ENCODE results near the gene IFRD2. TPM values are rescaled to one million over a fixed set of nuclear protein-coding genes. Genes with fewer than 3 reads are reported as not detected.

IFRD2 gene
- total RNA-seq, 2 experiments from 2014 or later, result 30.0 to 30.4 TPM

DNA sequence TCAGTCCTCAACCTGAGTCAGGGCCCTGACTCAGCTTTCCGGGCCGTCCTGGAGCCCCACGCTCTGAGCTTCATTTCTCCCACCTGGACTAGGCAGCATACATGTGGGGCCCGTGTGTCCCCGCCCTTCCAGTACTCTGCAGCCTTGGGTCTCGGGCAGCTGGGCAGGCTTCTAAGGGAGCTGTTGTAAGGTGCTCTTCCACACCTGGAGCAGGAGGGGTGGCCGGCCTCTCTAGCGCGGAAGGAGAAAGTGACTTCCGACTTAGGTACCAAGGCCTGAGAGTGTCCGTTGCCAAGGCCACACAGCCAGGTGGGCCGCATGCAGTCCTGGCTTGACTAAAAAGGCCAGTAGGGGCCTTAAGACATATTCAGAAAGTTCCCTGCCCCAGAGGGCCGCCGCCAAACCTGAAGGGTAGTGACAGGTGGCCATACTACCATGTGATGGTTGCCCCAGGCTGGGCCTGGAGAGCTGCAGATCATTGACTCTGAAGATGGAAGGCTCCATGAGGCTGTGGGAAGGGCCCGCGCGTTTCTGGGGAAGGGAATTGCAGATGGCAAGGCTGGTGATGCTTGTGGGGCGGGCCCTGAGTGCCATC lies 32.7 kb downstream of the IFRD2 start:
- ChIA-PET POLR2A (interaction anchor here (1.1 to 2.5 kb wide), 5 partner anchors 11 to 32 kb away, joined by 3 to 10 read pairs (median 4); partner anchors contain the start of gene GNAI2), CTCF (interaction anchor here (0.8 to 2.7 kb wide), 3 partner anchors 13 to 65 kb away, joined by 5 to 11 read pairs (median 5); partner anchors contain the start of gene GNAI2)
- Mint-ChIP-seq H3K27ac (peak overlapping the region; percentile 51), H3K36me3 (ENCODE audit: low read depth) (peaks cover 50% of the 10 kb centered on the region), H3K9me3 (no peaks in the 10 kb centered on the region), H3K4me1 (ENCODE audit: low read depth) (peaks cover 3% of the 10 kb centered on the region), H3K27me3 (no peaks in the 10 kb centered on the region), H3K4me3 (peak overlapping the region; percentile 74)
- Histone ChIP-seq H3K27me3 (ENCODE audit: control insufficient read depth in 1 of 2, insufficient read depth in 2 of 2, low read length in 2 of 2) (no peaks in the 10 kb centered on the region), H3K27ac (ENCODE audit: low read depth in 1 of 2, low read length in 2 of 2) (peak overlapping the region in 1 of 2 donors; percentile 5), H3K4me1 (ENCODE audit: insufficient read depth, low read length) (peaks cover 20% of the 10 kb centered on the region), H3K36me3 (ENCODE audit: insufficient read depth, low read length) (peaks cover 45% of the 10 kb centered on the region), H3K9me3 (ENCODE audit: control insufficient read depth in 1 of 2, insufficient read depth in 1 of 2, low read length in 2 of 2) (no peaks in the 10 kb centered on the region), H3K4me3 (ENCODE audit: low read length) (peak overlapping the region; percentile 9)
- TF ChIP-seq, protein P1, sequence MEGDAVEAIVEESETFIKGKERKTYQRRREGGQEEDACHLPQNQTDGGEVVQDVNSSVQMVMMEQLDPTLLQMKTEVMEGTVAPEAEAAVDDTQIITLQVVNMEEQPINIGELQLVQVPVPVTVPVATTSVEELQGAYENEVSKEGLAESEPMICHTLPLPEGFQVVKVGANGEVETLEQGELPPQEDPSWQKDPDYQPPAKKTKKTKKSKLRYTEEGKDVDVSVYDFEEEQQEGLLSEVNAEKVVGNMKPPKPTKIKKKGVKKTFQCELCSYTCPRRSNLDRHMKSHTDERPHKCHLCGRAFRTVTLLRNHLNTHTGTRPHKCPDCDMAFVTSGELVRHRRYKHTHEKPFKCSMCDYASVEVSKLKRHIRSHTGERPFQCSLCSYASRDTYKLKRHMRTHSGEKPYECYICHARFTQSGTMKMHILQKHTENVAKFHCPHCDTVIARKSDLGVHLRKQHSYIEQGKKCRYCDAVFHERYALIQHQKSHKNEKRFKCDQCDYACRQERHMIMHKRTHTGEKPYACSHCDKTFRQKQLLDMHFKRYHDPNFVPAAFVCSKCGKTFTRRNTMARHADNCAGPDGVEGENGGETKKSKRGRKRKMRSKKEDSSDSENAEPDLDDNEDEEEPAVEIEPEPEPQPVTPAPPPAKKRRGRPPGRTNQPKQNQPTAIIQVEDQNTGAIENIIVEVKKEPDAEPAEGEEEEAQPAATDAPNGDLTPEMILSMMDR (IDR thresholded peaks at IDR 0.05), result no peak
- intact Hi-C loops (cut with DNase I, micrococcal nuclease), result loop anchor here in 1 of 2 experiments (1.0 to 5.0 kb wide), 2 partner anchors 32 to 1403 kb away; no protein-coding TSS in a partner anchor
- DNase-seq (no peak), ATAC-seq (ENCODE audit: poor library complexity) (peak; percentile 21)

DNA sequence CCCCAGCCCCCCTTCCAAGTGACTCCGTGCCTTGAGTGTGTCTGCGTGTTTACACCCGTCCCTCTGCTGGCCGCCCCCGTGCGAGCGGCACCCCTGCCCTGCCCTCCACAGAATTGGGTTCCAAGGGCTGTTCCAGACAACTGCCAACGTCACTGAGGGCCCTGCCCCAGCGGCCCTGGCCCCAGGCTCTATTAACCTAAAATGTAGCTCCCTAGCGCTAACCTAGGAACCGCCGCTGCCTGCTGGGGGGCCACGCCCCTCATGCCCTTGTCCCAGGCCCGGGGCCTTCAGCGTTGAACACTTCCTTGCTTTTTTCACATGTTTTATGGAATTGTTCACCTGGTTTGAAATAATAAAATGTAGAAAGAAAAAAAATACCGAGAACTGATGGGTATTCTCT lies 33.2 kb downstream of the IFRD2 start:
- Histone ChIP-seq H3K27me3 (ENCODE audit: control insufficient read depth in 1 of 2, insufficient read depth in 2 of 2, low read length in 2 of 2) (no peaks in the 10 kb centered on the region), H3K9me3 (ENCODE audit: control insufficient read depth in 1 of 2, insufficient read depth in 1 of 2, low read length in 2 of 2) (no peaks in the 10 kb centered on the region), H3K4me1 (ENCODE audit: insufficient read depth, low read length) (peaks cover 24% of the 10 kb centered on the region), H3K27ac (ENCODE audit: low read depth in 1 of 2, low read length in 2 of 2) (no peak overlapping the region), H3K36me3 (ENCODE audit: insufficient read depth, low read length) (peaks cover 51% of the 10 kb centered on the region), H3K4me3 (ENCODE audit: low read length) (no peak overlapping the region)
- Mint-ChIP-seq H3K9me3 (no peaks in the 10 kb centered on the region), H3K27me3 (no peaks in the 10 kb centered on the region), H3K4me3 (peak overlapping the region; percentile 34), H3K4me1 (ENCODE audit: low read depth) (peaks cover 3% of the 10 kb centered on the region), H3K27ac (peak overlapping the region; percentile 51), H3K36me3 (ENCODE audit: low read depth) (peaks cover 55% of the 10 kb centered on the region)
- POLR2A ChIA-PET, result interaction anchor here (1.1 to 2.5 kb wide), 4 partner anchors 10 to 32 kb away, joined by 3 to 10 read pairs (median 6); partner anchors contain the start of gene GNAI2
- DNase-seq (peak in 1 of 14 experiments; percentile 23), ATAC-seq (ENCODE audit: poor library complexity) (no peak)
- TF ChIP-seq, protein P1 (IDR thresholded peaks at IDR 0.05), result no peak
- intact Hi-C loops (cut with DNase I, micrococcal nuclease), result loop anchor here in 1 of 2 experiments (5.0 kb wide), 1 partner anchor 1403 kb away; no protein-coding TSS in a partner anchor
- CTCF ChIA-PET, result interaction anchor here (1.0 to 2.7 kb wide), 2 partner anchors 12 kb away, joined by 4 to 11 read pairs; no protein-coding TSS in a partner anchor

- H3K36me3 Mint-ChIP-seq (ENCODE audit: low read depth), result peaks cover 64% of the 10 kb centered on the region
- H3K27me3 Mint-ChIP-seq, result no peaks in the 10 kb centered on the region
- H3K27ac ChIP-seq (ENCODE audit: low read depth in 1 of 2, low read length in 2 of 2), result no peak overlapping the region
- TF ChIP-seq, protein P1 (IDR thresholded peaks at IDR 0.05), result no peak
- ATAC-seq (ENCODE audit: poor library complexity), result no peak
- no peaks in the 10 kb centered on the region for H3K27me3 ChIP-seq (ENCODE audit: control insufficient read depth in 1 of 2, insufficient read depth in 2 of 2, low read length in 2 of 2)
- no peaks in the 10 kb centered on the region for H3K9me3 Mint-ChIP-seq
- H3K36me3 ChIP-seq (ENCODE audit: insufficient read depth, low read length), result peaks cover 58% of the 10 kb centered on the region
- no peak overlapping the region for H3K4me3 ChIP-seq (ENCODE audit: low read length)
- ChIA-PET POLR2A (interaction anchor here (1.1 to 2.5 kb wide), 2 partner anchors 11 to 23 kb away, joined by 3 to 10 read pairs; partner anchors contain the start of gene GNAI2), CTCF (interaction anchor here (1.0 kb wide), 1 partner anchor 12 kb away, joined by 4 read pairs; no protein-coding TSS in a partner anchor)
- H3K27ac Mint-ChIP-seq, result peak overlapping the region; percentile 51
- no peak overlapping the region for H3K4me3 Mint-ChIP-seq
- H3K4me1 ChIP-seq (ENCODE audit: insufficient read depth, low read length), result peaks cover 31% of the 10 kb centered on the region
- no peaks in the 10 kb centered on the region for H3K9me3 ChIP-seq (ENCODE audit: control insufficient read depth in 1 of 2, insufficient read depth in 1 of 2, low read length in 2 of 2)
- intact Hi-C loops (cut with DNase I, micrococcal nuclease), result loop anchor here in 1 of 2 experiments (5.0 kb wide), 1 partner anchor 1404 kb away; no protein-coding TSS in a partner anchor
- no peak for DNase-seq
- peaks cover 8% of the 10 kb centered on the region for H3K4me1 Mint-ChIP-seq (ENCODE audit: low read depth)
Measured at GRCh38 chr3:50258029-50258680, 34.1 kb downstream of the IFRD2 start.
